HG02610 (cell line): ENCODE measurements around the gene AP3M1.

ENCODE experiments used
- ATAC-seq: cut with Tn5 transposase; IDR thresholded peaks from one replicate; pipeline ENCODE4 v1.9.1; 2021; ENCODE audit warnings: mild to moderate bottlenecking, moderate library complexity; ENCODE audit not compliant: unreplicated experiment

AP3M1 gene

DNA sequence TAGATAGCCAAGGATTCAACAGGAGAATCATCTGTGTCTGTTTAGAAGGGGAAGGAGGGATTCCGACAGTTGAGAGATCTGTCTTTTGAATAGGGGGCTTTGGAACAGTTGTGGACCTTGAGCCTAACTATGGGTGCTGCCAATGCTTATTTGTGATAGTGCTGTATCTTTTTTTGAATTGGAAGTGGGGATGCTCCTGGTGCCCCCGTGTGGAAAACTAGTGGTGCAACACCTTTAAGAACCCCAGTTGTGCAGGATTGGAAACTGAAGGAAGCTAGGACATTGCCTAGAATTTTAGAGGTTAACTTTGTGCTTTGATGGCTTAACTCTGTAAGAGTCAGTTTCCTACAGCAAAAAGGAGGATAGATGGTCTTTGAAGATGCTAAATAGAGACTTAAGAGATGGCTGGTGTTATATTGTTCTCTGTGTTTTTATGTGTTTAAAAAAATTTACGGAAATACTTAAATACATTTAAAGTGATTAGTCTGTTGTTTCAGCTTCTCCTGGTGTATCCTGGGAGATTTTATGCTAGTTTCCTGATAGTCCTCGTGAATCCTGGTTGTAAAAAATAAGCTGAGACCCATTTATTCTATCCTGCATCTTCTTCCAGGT, 69.3 kb downstream of the AP3M1 start:
- no peak for ATAC-seq

DNA sequence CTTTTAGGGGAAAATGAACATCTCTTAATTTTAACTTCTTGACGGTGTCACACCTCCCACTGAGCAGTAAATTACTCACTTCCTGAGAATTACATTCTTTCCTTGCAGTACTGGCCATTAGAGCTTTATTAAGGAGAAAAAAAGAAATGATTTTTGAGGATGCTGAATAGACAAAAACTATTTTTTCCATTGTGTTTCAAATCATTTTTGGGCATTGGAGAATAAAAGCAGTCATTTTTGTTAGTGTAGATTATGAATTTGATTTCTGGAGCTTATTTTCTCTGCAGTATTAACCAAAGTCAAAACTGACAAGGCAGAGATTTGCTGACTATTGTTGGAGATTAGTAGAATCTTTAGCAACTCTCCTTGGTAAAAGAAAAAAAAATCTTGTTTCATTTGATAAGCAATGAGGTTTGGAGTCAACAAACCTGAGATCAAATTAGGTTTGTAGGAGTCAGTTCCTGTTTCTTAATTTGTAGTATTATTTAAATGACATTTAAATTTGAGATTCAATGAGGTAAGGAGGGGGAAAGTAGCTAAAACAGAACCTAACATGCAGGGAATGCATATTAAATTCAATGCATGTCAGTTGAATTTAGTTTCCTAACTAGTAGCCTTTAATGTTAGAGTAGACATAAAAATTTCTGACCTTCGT, 70.6 kb downstream of the AP3M1 start:
- ATAC-seq, result no peak

DNA sequence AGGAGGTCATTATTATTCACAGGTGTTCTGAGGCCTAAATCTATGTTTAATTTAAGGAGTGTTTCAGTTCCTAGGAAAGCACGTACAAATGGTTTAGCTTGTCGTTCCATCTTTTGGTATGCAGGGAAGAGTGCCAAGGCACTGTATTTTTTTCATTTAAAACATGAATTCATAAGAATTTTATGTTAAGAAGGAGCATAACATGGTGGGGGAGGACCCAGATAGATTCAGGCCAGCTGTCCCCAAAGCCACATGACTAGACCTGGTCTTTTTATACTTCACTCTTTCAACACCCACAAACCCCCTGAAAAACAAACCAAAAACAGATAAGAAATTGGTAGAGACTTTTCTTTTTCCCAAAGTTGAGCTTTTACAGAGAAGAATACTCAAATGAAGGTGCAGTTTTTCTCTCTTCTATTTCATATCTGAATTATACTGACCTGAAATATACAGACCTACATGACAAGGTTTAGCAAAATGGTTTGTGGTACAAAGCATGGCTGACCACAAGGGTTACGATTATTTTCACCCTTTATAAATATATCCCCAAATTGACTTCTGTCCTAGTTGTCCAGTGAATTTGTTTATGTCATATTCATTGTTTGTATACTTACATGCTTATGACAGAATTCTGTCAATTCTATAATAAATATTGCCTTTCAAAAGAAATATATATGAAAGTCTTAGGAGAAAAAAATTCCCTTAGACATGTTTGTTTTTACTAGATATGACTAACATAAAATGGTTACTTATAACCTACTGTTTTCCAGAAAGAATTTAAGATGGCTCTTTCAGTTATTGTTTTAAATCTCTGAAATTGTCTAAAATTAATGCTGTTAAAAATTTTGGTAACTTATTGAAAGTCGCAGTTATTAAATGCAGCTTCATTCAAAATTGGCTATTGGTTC, 71.3 kb downstream of the AP3M1 start:
- no peak for ATAC-seq

GRCh38 chr10:74078037-74078436, 72.6 kb downstream of the AP3M1 start:
- ATAC-seq, result no peak

GRCh38 chr10:74077416-74077815, 73.2 kb downstream of the AP3M1 start:
- ATAC-seq, result no peak

- no peak for ATAC-seq
Measured at GRCh38 chr10:74076961-74077360, 73.7 kb downstream of the AP3M1 start.

GRCh38 chr10:74075906-74076305, 74.7 kb downstream of the AP3M1 start:
- no peak for ATAC-seq

DNA sequence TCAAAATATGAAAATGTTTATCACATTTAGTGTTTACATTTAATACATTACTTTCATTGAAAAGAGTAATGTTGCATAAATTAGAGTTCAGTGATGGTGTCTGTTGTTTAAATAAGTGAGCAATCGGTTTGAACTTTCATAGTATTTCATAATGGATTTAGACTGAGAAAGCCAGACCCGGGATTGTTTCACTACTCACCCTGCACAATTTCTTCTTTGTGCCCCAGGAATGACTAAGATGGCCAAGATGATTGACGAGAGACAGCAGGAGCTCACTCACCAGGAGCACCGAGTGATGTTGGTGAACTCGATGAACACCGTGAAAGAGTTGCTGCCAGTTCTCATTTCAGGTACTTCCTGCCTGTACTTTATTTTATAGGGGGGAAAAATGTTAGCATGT, 78.1 kb downstream of the AP3M1 start:
- ATAC-seq, result no peak

DNA sequence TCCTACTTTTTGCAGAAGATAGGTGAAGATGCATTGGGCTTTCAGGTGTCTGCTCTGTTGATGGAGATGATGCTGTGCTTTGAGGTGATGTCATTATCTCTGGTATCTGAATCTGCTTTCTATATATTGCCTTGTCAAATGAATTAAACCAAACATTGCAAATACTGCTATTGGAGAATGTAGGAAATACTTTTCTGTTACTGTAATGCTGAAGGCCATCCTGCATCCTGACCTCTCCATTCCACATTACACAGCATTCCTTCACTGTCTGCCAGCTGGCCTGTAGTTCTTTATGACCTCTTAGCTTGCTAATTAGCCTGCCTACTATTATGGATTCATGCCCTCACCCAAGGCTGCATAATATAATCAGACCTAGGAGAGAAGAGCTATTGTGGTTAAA, 79.5 kb downstream of the AP3M1 start:
- ATAC-seq, result no peak
